CD4-positive, alpha-beta T cell treated with Interferon gamma for 1 hour (primary cell): ENCODE data around the gene MRPL42.
"Not testable (repeated sequence)": the region's sequence is repeated elsewhere in the genome, so short reads cannot be mapped to it uniquely, and the experiment has no call there.

Experiments
- DNase-seq: peaks from one replicate; pipeline ENCODE4 v3.0.0-alpha.2; 2020

The MRPL42 gene

GRCh38 chr12:93550748-93551611 lies 83.7 kb downstream of the MRPL42 start:
- DNase-seq, result no peak

- no peak for DNase-seq
Observed at GRCh38 chr12:93552427-93552826, 85.1 kb downstream of the MRPL42 start.

GRCh38 chr12:93557879-93558278 lies 90.6 kb downstream of the MRPL42 start:
- not testable (repeated sequence) for DNase-seq

- DNase-seq, result not testable (repeated sequence)
Observed at GRCh38 chr12:93558685-93559084, 91.4 kb downstream of the MRPL42 start.

- no peak for DNase-seq
Observed at GRCh38 chr12:93563807-93564538, 96.7 kb downstream of the MRPL42 start.

GRCh38 chr12:93565760-93566159 lies 98.4 kb downstream of the MRPL42 start:
- no peak for DNase-seq
